ENCODE measurements around the gene BIRC2.

Gene BIRC2

GRCh38 chr11:102406099-102406498 lies 59.1 kb downstream of the BIRC2 start:
- TF ChIP-seq SPI1 (IDR thresholded peaks at IDR 0.05; ENCODE audit: borderline replicate concordance, low read depth) (no peak), GABPA (IDR thresholded peaks at IDR 0.05; ENCODE audit: low read depth) (no peak), REST (IDR thresholded peaks at IDR 0.05; ENCODE audit: insufficient replicate concordance, low read depth) (no peak), POLR2AphosphoS5 (IDR thresholded peaks at IDR 0.05; ENCODE audit: low read depth) (no peak), CTCF (IDR thresholded peaks at IDR 0.05; ENCODE audit: insufficient read depth, low read length) (no peak)
- no peak overlapping the region for H3K27ac ChIP-seq (replicated peaks)
- H3K4me3 ChIP-seq (replicated peaks; ENCODE audit: insufficient read depth, low read length), result no peak overlapping the region
- no peaks in the 10 kb centered on the region for H3K27me3 ChIP-seq (ENCODE audit: insufficient read depth, poor library complexity, severe bottlenecking)
- no peak for DNase-seq (ENCODE audit: low read depth in 1 of 2, low spot score in 1 of 2)

- Histone ChIP-seq H3K27me3 (ENCODE audit: insufficient read depth, poor library complexity, severe bottlenecking) (no peaks in the 10 kb centered on the region), H3K27ac (replicated peaks) (no peak overlapping the region), H3K4me3 (replicated peaks; ENCODE audit: insufficient read depth, low read length) (no peak overlapping the region)
- TF ChIP-seq POLR2AphosphoS5 (IDR thresholded peaks at IDR 0.05; ENCODE audit: low read depth) (no peak), CTCF (IDR thresholded peaks at IDR 0.05; ENCODE audit: insufficient read depth, low read length) (no peak), SPI1 (IDR thresholded peaks at IDR 0.05; ENCODE audit: borderline replicate concordance, low read depth) (no peak), GABPA (IDR thresholded peaks at IDR 0.05; ENCODE audit: low read depth) (no peak), REST (IDR thresholded peaks at IDR 0.05; ENCODE audit: insufficient replicate concordance, low read depth) (no peak)
- no peak for DNase-seq (ENCODE audit: low read depth in 1 of 2, low spot score in 1 of 2)
Measured at GRCh38 chr11:102407901-102408300, 60.9 kb downstream of the BIRC2 start.

GRCh38 chr11:102408339-102408738 lies 61.3 kb downstream of the BIRC2 start:
- Histone ChIP-seq H3K27ac (replicated peaks) (no peak overlapping the region), H3K4me3 (replicated peaks; ENCODE audit: insufficient read depth, low read length) (no peak overlapping the region), H3K27me3 (ENCODE audit: insufficient read depth, poor library complexity, severe bottlenecking) (no peaks in the 10 kb centered on the region)
- no peak for DNase-seq (ENCODE audit: low read depth in 1 of 2, low spot score in 1 of 2)
- no peak for TF ChIP-seq REST (IDR thresholded peaks at IDR 0.05; ENCODE audit: insufficient replicate concordance, low read depth)
- no peak for TF ChIP-seq CTCF (IDR thresholded peaks at IDR 0.05; ENCODE audit: insufficient read depth, low read length)
- no peak for TF ChIP-seq GABPA (IDR thresholded peaks at IDR 0.05; ENCODE audit: low read depth)
- no peak for TF ChIP-seq POLR2AphosphoS5 (IDR thresholded peaks at IDR 0.05; ENCODE audit: low read depth)
- no peak for TF ChIP-seq SPI1 (IDR thresholded peaks at IDR 0.05; ENCODE audit: borderline replicate concordance, low read depth)
